AG04449 (cell line): Measurements from ENCODE around the gene SCGB3A1.

ENCODE experiments used
- CTCF ChIA-PET: fragments of 350-600 bp; formaldehyde crosslinking; extraction: SDS; loops from one replicate; lab custom pipeline; 2021; ENCODE audit warnings: antibody characterized with exemption; lab: Yijun Ruan, JAX
- POLR2A ChIA-PET: fragments of 400-600, 350-600 bp; formaldehyde crosslinking; extraction: SDS; loops from one replicate; lab custom pipeline; 2020; ENCODE audit warnings: antibody characterized with exemption, inconsistent platforms; lab: Yijun Ruan, JAX
- DNase-seq: peaks from one replicate; pipeline ENCODE4 v3.0.0-alpha.2; 2010; ENCODE audit warnings: low read depth, low spot score
- H3K4me3 ChIP-seq: 2 replicates; pipeline ENCODE4 v1.5.1; 2011; ENCODE audit warnings: low read depth, mild to moderate bottlenecking, control low read depth, low read length
- CTCF ChIP-seq: IDR thresholded peaks from one replicate; pipeline ENCODE4 v1.5.1; 2011; ENCODE audit warnings: mild to moderate bottlenecking, moderate library complexity, low read length, control low read depth, inconsistent platforms; ENCODE audit not compliant: insufficient read depth; ENCODE audit errors: missing control alignments

SCGB3A1 gene

GRCh38 chr5:180599981-180600553, 8.8 kb upstream of the SCGB3A1 start:
- ChIA-PET POLR2A (no interaction called here), CTCF (no interaction called here)
- no peak for DNase-seq
- no peak overlapping the region for H3K4me3 ChIP-seq
- no peak for TF ChIP-seq CTCF

- POLR2A ChIA-PET: no interaction called here
- TF ChIP-seq CTCF: no peak
- no peak for DNase-seq
- no peak overlapping the region for H3K4me3 ChIP-seq
- CTCF ChIA-PET: no interaction called here
Observed at GRCh38 chr5:180599590-180599914, 8.3 kb upstream of the SCGB3A1 start.

GRCh38 chr5:180598797-180599589, 7.7 kb upstream of the SCGB3A1 start:
- POLR2A ChIA-PET: no interaction called here
- H3K4me3 ChIP-seq: no peak overlapping the region
- no peak for TF ChIP-seq CTCF

GRCh38 chr5:180598316-180598701, 7.0 kb upstream of the SCGB3A1 start:
- H3K4me3 ChIP-seq: no peak overlapping the region
- DNase-seq: no peak
- ChIA-PET CTCF (interaction anchor here (1.1 kb wide), 1 partner anchor 8 kb away, joined by 5 read pairs; no protein-coding TSS in a partner anchor), POLR2A (no interaction called here)
- no peak for TF ChIP-seq CTCF

More at GRCh38 chr5:180598797-180599589, 7.7 kb upstream of the SCGB3A1 start:
- DNase-seq: no peak
- CTCF ChIA-PET: interaction anchor here (1.1 kb wide), 1 partner anchor 8 kb away, joined by 5 read pairs; no protein-coding TSS in a partner anchor

GRCh38 chr5:180596668-180597231, 5.5 kb upstream of the SCGB3A1 start:
- ChIA-PET CTCF (interaction anchor here (1.4 kb wide), 1 partner anchor 9 kb away, joined by 9 read pairs; no protein-coding TSS in a partner anchor), POLR2A (no interaction called here)
- H3K4me3 ChIP-seq: no peak overlapping the region
- no peak for TF ChIP-seq CTCF
- DNase-seq: no peak

GRCh38 chr5:180596115-180596667, 4.9 kb upstream of the SCGB3A1 start:
- no peak for DNase-seq
- no peak overlapping the region for H3K4me3 ChIP-seq
- ChIA-PET CTCF (interaction anchor here (1.4 kb wide), 1 partner anchor 10 kb away, joined by 9 read pairs; no protein-coding TSS in a partner anchor), POLR2A (no interaction called here)
- TF ChIP-seq CTCF: no peak
